Tibial nerve (tissue), 4 donors: ENCODE measurements around the gene LTB4R. TPM values are rescaled to one million over a fixed set of nuclear protein-coding genes. Genes with fewer than 3 reads are reported as not detected.
A peak's percentile ranks its signal among the peaks of the same experiment; 100 is the strongest.

Source experiments
- DNase-seq, 2 donors: peaks; one replicate each; pipeline ENCODE4 v3.0.0-alpha.2; 2019; ENCODE audit warnings: low spot score in 2 of 2
- H3K27ac ChIP-seq, 4 donors: fragments of 200-600 bp; sonication (generic) in 3 of 4; one replicate each; pipeline ENCODE4 v1.5.1; 2017 to 2019; ENCODE audit warnings: mild to moderate bottlenecking in 1 of 4
- H3K27me3 ChIP-seq, 2 donors: fragments of 200-600 bp; sonication (generic) in 1 of 2; one replicate each; pipeline versions ENCODE4 v1.5.1 to v1.6.0; 2017 to 2019
- H3K36me3 ChIP-seq, 3 donors: fragments of 200-600 bp; sonication (generic); one replicate each; pipeline ENCODE4 v1.5.1; 2018 to 2019
- H3K4me1 ChIP-seq, 4 donors: fragments of 200-600 bp; sonication (generic) in 3 of 4; one replicate each; pipeline ENCODE4 v1.5.1; 2017 to 2019
- H3K4me3 ChIP-seq, 4 donors: fragments of 200-600 bp; sonication (generic) in 3 of 4; one replicate each; pipeline ENCODE4 v1.5.1; 2017 to 2019; ENCODE audit warnings: mild to moderate bottlenecking in 1 of 4, moderate library complexity in 1 of 4
- H3K9me3 ChIP-seq, 4 donors: fragments of 200-600 bp; sonication (generic) in 3 of 4; one replicate each; pipeline ENCODE4 v1.5.1; 2017 to 2019
- EP300 ChIP-seq, 2 donors: sonication (generic); formaldehyde crosslinking; IDR thresholded peaks; one replicate each; pipeline ENCODE4 v1.6.1; 2017; ENCODE audit warnings: antibody characterized with exemption in 2 of 2, mild to moderate bottlenecking in 1 of 2
- POLR2A ChIP-seq, 2 donors: fragments of 450-650 bp; IDR thresholded peaks; one replicate each; pipeline ENCODE4 v1.6.1; 2017; ENCODE audit warnings: antibody characterized with exemption in 2 of 2, mild to moderate bottlenecking in 2 of 2, moderate library complexity in 2 of 2
- WGBS, 2 donors: methylation state at CpG; one replicate each; pipeline ENCODE4 v1.1.5; 2018; 5-methylcytosine and 5-hydroxymethylcytosine counted together
- total RNA-seq, 4 donors: library from RNA; depleted of rRNA; stranded (reverse); fragments of >200 nt; gene quantifications; one replicate each; pipeline ENCODE4 v1.1.0, GENCODE V29; 2016
- TF ChIP-seq, protein P1 (sequence below), 5 experiments: fragments of 200-600 bp in 3 of 5; fragments of 450-650 bp in 2 of 5; sonication (generic) in 3 of 5; IDR thresholded peaks; one replicate each; pipeline ENCODE4 v1.5.1; 2016 to 2019; ENCODE audit warnings: antibody characterized with exemption in 5 of 5, mild to moderate bottlenecking in 3 of 5, moderate library complexity in 2 of 5

Gene LTB4R
- total RNA-seq, 4 donors from 2014 or later = 8.4 to 14.4 (median 11.8) TPM

DNA sequence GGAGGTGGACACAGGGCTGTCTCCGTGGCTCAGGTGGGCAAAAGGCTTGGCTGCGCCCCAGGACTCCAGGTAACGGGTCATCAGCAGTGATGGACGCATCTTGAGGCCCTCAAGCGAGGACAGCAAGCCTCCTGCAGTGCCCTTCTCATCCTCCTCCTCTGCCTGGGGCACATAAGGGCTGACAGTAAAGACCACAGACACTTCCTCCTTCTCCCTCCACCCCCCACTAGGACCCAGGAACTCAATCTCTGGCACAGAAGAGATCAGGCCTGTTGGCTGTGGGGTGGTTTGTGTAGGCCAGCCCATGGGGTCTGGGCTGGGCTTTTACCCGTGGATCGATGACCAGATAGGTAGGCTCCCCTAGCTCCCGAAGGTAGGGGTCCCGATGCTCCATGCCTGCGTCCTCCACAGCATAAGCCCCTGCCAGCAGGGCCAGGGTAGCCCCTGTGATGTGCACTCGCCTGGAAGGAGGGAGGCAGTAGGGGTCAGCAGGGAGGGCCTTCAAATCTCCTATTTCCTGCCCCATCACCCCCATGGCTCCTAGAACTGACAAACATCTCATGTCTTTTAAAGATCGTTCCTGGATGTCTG, 17.9 kb downstream of the LTB4R start:
- H3K27ac ChIP-seq = peak overlapping the region in 1 of 4 donors; percentile 1
- H3K27me3 ChIP-seq = peaks cover 0 to 19% of the 10 kb centered on the region in 2 donors
- TF ChIP-seq EP300 (IDR thresholded peaks at IDR 0.05) (no peak), POLR2A (IDR thresholded peaks at IDR 0.05) (no peak)
- TF ChIP-seq, protein P1, sequence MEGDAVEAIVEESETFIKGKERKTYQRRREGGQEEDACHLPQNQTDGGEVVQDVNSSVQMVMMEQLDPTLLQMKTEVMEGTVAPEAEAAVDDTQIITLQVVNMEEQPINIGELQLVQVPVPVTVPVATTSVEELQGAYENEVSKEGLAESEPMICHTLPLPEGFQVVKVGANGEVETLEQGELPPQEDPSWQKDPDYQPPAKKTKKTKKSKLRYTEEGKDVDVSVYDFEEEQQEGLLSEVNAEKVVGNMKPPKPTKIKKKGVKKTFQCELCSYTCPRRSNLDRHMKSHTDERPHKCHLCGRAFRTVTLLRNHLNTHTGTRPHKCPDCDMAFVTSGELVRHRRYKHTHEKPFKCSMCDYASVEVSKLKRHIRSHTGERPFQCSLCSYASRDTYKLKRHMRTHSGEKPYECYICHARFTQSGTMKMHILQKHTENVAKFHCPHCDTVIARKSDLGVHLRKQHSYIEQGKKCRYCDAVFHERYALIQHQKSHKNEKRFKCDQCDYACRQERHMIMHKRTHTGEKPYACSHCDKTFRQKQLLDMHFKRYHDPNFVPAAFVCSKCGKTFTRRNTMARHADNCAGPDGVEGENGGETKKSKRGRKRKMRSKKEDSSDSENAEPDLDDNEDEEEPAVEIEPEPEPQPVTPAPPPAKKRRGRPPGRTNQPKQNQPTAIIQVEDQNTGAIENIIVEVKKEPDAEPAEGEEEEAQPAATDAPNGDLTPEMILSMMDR (IDR thresholded peaks at IDR 0.05) = no peak
- 83 to 85% methylated on average over 12 of the region's 12 CpGs for WGBS, 2 donors
- no peaks in the 10 kb centered on the region for H3K9me3 ChIP-seq
- no peak for DNase-seq
- no peak overlapping the region for H3K4me3 ChIP-seq
- no peaks in the 10 kb centered on the region for H3K36me3 ChIP-seq
- H3K4me1 ChIP-seq = peaks cover 0 to 36% (median 20%) of the 10 kb centered on the region in 4 donors

DNA sequence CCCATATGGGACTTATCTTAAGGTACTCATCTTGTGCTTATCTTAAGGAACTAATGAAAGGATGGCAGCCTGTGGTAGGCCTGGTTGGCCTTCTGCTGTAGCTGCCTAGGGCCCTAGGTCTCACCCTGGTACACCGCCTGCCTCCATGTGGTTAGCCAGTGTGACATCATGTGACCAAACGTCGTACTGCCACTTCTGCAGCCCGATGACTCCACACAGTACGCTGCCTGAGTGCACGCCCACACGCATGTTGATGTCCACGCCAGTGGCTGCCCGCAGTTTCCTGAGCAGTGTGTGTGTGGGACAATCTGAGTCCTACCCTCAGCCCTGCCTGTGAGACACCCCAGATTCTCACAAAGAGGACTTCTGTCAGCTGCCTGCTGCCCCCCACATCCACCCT, 18.4 kb downstream of the LTB4R start:
- 64 to 66% methylated on average over 3 to 9 of the region's 9 CpGs for WGBS, 2 donors
- H3K36me3 ChIP-seq = no peaks in the 10 kb centered on the region
- H3K9me3 ChIP-seq = no peaks in the 10 kb centered on the region
- peak in 1 of 2 donors; percentile 47 for DNase-seq
- no peak overlapping the region for H3K27ac ChIP-seq
- TF ChIP-seq EP300 (IDR thresholded peaks at IDR 0.05) = peak in 1 of 2 donors; percentile 32
- TF ChIP-seq, protein P1 (IDR thresholded peaks at IDR 0.05) = no peak
- peaks cover 0 to 25% of the 10 kb centered on the region in 2 donors for H3K27me3 ChIP-seq
- H3K4me3 ChIP-seq = no peak overlapping the region
- peaks cover 0 to 41% (median 26%) of the 10 kb centered on the region in 4 donors for H3K4me1 ChIP-seq

DNA sequence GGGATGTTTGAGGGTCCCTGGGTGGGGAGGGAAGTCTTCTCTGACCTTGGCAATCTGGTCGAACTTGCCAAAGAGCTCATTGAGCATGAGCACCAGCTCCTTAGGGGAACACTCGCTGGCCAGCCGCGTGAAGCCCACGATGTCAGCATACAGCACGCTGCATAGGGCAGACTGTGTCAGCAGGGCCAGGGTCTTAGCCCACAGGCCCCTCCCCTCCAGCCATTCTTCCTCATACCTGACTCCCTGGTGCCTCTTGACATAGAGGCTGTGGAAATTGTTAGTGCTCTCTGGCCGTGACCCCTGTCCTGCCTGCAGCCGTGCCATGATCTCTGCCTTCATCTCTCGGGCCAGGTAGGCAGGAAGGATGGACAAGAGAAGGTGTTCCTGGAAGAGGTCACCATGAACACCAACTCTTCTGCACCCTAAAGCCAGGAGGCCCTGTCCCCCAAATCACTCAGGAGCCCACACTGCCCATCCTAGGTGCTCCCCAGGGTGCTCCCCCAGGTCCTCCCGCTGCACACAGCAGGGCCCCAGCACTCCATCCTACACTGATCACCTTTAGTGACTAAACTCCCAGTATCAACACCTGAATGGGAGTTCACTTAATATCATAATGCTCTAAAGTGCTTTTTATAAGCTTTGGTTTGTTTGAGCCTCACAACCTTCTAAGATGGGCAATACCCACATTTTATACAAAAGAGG, 19.8 kb downstream of the LTB4R start:
- DNase-seq = no peak
- Histone ChIP-seq H3K4me1 (peaks cover 0 to 50% (median 29%) of the 10 kb centered on the region in 4 donors), H3K27ac (no peak overlapping the region), H3K27me3 (peaks cover 0 to 39% of the 10 kb centered on the region in 2 donors), H3K4me3 (no peak overlapping the region), H3K36me3 (no peaks in the 10 kb centered on the region), H3K9me3 (no peaks in the 10 kb centered on the region)
- TF ChIP-seq POLR2A (IDR thresholded peaks at IDR 0.05) = no peak
- no peak for TF ChIP-seq EP300 (IDR thresholded peaks at IDR 0.05)
- TF ChIP-seq, protein P1 (IDR thresholded peaks at IDR 0.05) = no peak
- 86% methylated on average over 4 to 8 of the region's 10 CpGs for WGBS, 2 donors

DNA sequence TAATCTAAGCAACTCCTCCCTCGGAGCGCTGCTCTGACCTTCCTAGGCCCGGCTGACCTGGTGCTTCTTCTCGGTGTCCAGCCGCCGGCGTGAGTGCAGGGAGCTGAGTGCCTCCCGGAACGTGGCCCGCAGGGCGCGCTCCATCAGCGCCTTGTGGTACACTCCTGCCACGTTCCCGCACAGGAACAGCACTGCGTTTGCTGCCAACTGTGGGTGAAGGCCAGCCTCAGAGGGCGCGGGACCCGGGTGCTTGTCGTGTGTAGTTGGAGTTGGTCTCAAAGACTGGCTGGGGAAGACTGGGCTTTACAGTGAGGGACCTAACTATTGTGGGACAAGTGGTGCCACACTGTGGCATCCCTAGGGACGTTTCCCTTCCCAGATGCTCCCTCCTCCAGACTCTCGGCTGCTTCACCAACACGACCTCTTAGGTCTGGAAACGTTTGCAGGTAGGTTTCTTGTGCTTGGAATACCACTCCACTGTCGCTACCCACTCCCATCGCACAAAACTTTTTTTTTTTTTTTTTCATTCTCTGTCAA, 20.5 kb downstream of the LTB4R start:
- Histone ChIP-seq H3K27me3 (peaks cover 0 to 46% of the 10 kb centered on the region in 2 donors), H3K9me3 (no peaks in the 10 kb centered on the region), H3K36me3 (no peaks in the 10 kb centered on the region), H3K4me3 (peak overlapping the region in 2 of 4 donors; percentile 39 to 42), H3K4me1 (peaks cover 0 to 50% (median 29%) of the 10 kb centered on the region in 4 donors), H3K27ac (no peak overlapping the region)
- WGBS, 2 donors = 55 to 64% methylated on average over 19 to 26 of the region's 26 CpGs
- no peak for DNase-seq
- TF ChIP-seq, protein P1 (IDR thresholded peaks at IDR 0.05) = no peak
- TF ChIP-seq EP300 (IDR thresholded peaks at IDR 0.05) = no peak
- TF ChIP-seq POLR2A (IDR thresholded peaks at IDR 0.05) = no peak
